HG03571 (cell line): ENCODE results near the gene KPNA4.
"Not testable (repeated sequence)": the region's sequence is repeated elsewhere in the genome, so short reads cannot be mapped to it uniquely, and the experiment has no call there.

Experiments
- ATAC-seq: cut with Tn5 transposase; IDR thresholded peaks from one replicate; pipeline ENCODE4 v1.9.1; 2021; ENCODE audit not compliant: unreplicated experiment

Gene KPNA4

GRCh38 chr3:160452251-160452650 is 113.1 kb downstream of the KPNA4 start:
- not testable (repeated sequence) for ATAC-seq

GRCh38 chr3:160451602-160452001 is 113.8 kb downstream of the KPNA4 start:
- ATAC-seq = no peak

DNA sequence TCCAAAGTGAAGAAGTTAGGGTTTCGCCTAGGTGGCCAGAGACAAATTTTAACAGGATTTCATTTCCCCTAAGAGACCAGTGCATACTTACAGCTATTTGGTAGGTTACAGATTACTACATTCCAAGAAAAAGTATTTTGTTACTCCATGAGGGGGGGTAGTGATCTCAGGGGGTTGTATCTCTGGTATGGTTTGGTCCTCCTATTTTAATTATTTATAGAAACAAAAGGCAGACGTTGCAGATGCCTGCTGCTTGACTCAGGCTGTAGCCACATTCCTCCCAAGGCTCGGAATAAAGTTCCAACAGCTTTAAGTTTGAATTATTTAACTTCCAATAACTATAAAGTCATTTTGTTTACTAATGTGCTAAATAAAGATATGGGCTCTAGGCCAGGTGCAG is 114.5 kb downstream of the KPNA4 start:
- ATAC-seq = no peak

DNA sequence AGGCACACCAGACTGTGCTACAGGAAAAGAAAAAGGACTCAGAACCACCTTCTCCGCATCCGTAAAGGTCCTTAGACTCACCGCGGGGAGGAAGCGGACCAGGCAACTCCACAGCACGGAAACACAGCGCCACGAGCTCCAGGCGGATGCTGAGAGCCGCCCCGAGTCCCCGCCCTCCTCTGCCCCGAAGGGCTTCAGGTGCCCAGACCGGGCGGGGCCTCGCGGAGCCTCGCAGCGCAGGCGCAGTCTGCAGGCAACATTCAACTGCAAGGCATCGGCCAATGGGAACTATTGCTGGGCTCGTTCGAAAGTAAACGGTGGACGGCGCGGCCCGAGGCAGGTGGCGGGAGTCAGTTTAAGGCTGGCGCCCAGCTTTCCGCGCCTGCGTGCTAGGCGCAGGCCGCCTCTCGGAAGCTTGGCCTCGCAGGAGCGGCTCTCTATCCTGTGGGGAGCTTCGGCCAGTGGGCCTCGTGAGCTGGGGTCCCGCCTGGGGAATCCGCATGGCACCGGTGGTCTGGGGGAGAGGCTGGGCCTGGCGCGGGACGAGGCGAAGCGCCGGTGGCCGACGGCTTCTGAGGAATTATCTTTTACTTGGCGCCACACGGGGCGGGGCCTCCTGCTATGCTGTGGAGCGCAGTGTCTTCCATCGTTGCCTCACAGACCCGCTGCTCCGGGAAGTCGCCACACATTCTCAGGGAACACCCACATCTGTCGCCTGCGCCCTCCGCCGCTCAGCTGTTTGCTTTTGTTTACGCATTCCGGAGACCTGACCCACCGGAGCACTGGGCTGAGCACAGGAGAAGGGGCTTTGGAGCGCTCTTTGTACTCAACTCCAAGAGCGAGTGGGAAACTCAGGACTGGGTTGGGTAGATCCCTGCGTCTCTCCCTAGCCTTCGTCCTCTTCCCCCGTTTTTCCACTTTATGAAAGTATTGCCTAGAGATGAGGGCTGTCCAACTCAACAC is 115.5 kb downstream of the KPNA4 start, which contains the start of gene TRIM59:
Gene TRIM59, minus strand, starts transcription at position 151 of the 963 bp plus-strand sequence. CDS start 10,603 bp downstream, outside the sequence.
- peak; percentile 93 for ATAC-seq

GRCh38 chr3:160448845-160449635 is 116.3 kb downstream of the KPNA4 start:
- ATAC-seq = peak; percentile 29

DNA sequence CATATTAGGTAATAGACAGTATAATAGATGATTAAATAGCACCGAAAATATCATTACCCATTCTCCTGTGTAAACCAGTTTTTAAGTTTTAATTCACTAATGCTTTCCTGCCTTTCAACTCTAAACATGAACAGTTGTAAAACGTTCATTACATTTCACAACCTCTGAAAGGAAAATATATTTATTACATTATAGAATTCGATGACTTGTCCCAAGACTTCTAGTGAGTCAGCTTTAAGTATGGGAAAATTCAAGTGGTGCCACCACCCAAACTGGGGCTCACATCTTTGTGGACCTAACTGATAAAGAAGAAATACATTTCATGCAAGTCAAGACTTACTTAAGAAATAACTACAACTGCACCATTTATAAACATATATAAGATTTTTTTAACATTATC is 117.8 kb downstream of the KPNA4 start:
- no peak for ATAC-seq

DNA sequence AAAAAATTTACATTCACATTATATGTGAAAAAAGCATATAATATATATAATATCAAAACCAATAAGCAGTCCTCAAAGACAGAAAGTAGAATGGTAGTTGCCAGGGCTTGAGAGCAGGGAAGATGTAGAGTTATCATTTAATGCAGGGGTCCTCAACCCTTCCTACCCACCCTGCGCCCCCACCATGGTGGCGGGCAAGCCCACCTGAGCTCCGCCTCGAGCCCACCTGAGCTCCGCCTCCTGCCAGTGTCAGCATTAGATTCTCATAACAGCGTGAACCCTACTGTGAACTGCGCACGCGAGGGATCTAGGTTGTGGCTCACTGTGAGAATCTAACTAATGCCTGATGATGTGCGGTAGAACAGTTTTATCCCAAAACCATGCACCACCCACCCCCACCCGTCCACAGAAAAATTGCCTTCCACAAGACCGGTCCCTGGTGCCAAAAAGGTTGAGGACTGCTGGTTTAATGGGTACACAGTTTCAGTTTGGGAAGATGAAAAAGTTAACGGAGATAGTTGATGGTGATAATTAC is 118.8 kb downstream of the KPNA4 start:
- ATAC-seq = no peak

DNA sequence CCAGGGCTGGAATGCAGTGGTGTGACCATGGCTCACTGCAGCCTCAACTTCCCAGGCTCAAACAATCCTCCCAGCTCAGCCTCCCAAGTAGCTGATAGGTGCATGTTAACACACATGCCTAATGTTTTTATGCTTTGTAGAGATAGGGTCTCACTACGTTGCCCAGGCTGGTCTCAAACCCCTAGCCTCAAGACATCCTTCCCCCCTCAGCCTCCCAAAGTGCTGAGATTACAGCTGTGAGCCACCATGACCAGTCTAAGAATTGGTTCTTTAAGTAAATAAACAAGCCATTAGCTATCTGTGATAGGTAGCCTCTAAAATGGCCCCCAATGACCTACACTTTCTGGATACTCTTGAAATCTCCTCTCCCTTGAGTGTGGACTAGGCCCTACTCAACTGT is 119.5 kb downstream of the KPNA4 start:
- ATAC-seq = no peak
